NCI-H1092 (cell line): Measurements from ENCODE around the gene PRKCSH.

Source experiments
- DNase-seq: peaks from one replicate; lab custom pipeline; 2025; lab: John Stamatoyannopoulos, UW

PRKCSH gene

GRCh38 chr19:11499220-11499726, 63.8 kb downstream of the PRKCSH start:
- no peak for DNase-seq

- no peak for DNase-seq
Measured at GRCh38 chr19:11499890-11500420, 64.5 kb downstream of the PRKCSH start.
